Keratinocyte (primary cell): ENCODE data around the gene CBX2. TPM values are rescaled to one million over a fixed set of nuclear protein-coding genes. Genes with fewer than 3 reads are reported as not detected.

Experiments
- DNase-seq: peaks from one replicate; pipeline ENCODE4 v3.0.0-alpha.2; 2011; ENCODE audit warnings: low read depth, missing footprints, low spot score
- FAIRE-seq: peaks from 2 replicates; lab custom pipeline; 2011; peaks lifted over from hg19 to GRCh38; lab: Jason Lieb, UNC
- H2AFZ ChIP-seq: 2 replicates; pipeline ENCODE4 v1.6.0; 2012; ENCODE audit warnings: low read length, control low read depth, inconsistent platforms; ENCODE audit not compliant: control insufficient read depth
- H3K27ac ChIP-seq: 2 replicates; pipeline ENCODE4 v1.5.1; 2011; ENCODE audit warnings: low read length; ENCODE audit not compliant: control insufficient read depth, insufficient read depth
- H3K27me3 ChIP-seq: 3 replicates; pipeline ENCODE4 v1.6.0; 2011; ENCODE audit warnings: low read length; ENCODE audit not compliant: control insufficient read depth, insufficient read depth; ENCODE audit errors: extremely low read depth
- H3K36me3 ChIP-seq, 2 experiments: 2 replicates in 1 of 2; 3 replicates in 1 of 2; pipeline ENCODE4 v1.5.1; 2011; ENCODE audit warnings: low read length in 2 of 2, mild to moderate bottlenecking in 1 of 2; ENCODE audit not compliant: control insufficient read depth in 2 of 2, insufficient read depth in 2 of 2; ENCODE audit errors: extremely low read depth in 1 of 2
- H3K4me1 ChIP-seq: 3 replicates; pipeline ENCODE4 v1.5.1; 2011; ENCODE audit warnings: low read length; ENCODE audit not compliant: control insufficient read depth, insufficient read depth; ENCODE audit errors: extremely low read depth
- H3K4me2 ChIP-seq: 3 replicates; pipeline ENCODE4 v1.6.0; 2011; ENCODE audit warnings: low read depth, low read length; ENCODE audit not compliant: control insufficient read depth, insufficient read depth; ENCODE audit errors: extremely low read depth
- H3K4me3 ChIP-seq, 3 experiments: fragments of 200-600 bp in 1 of 3; sonication (generic) in 1 of 3; 2 replicates in 2 of 3; 3 replicates in 1 of 3; pipeline ENCODE4 v1.5.1; 2011 to 2016; ENCODE audit warnings: low read length in 3 of 3, mild to moderate bottlenecking in 3 of 3, control low read depth in 2 of 3, inconsistent platforms in 1 of 3, low read depth in 1 of 3, mixed read lengths in 1 of 3, mixed run types in 1 of 3, moderate library complexity in 1 of 3; ENCODE audit not compliant: control insufficient read depth in 2 of 3, insufficient read depth in 2 of 3; ENCODE audit errors: extremely low read depth in 1 of 3
- H3K79me2 ChIP-seq: 2 replicates; pipeline ENCODE4 v1.6.0; 2012; ENCODE audit warnings: low read length; ENCODE audit not compliant: control insufficient read depth, insufficient read depth
- H3K9ac ChIP-seq: 3 replicates; pipeline ENCODE4 v1.6.0; 2011; ENCODE audit warnings: low read length; ENCODE audit not compliant: control insufficient read depth, insufficient read depth; ENCODE audit errors: extremely low read depth
- H3K9me1 ChIP-seq: 3 replicates; pipeline ENCODE4 v1.6.0; 2011; ENCODE audit warnings: low read length; ENCODE audit not compliant: control insufficient read depth, insufficient read depth; ENCODE audit errors: extremely low read depth
- H3K9me3 ChIP-seq: 2 replicates; pipeline ENCODE4 v1.5.1; 2012; ENCODE audit warnings: low read depth, low read length; ENCODE audit not compliant: control insufficient read depth
- H4K20me1 ChIP-seq: 3 replicates; pipeline ENCODE4 v1.6.0; 2011; ENCODE audit warnings: low read length; ENCODE audit not compliant: control insufficient read depth, insufficient read depth; ENCODE audit errors: extremely low read depth
- EZH2 ChIP-seq: IDR thresholded peaks from one replicate; pipeline ENCODE4 v1.6.1; 2012; ENCODE audit warnings: inconsistent platforms, mild to moderate bottlenecking, low read length, moderate library complexity
- dilution Hi-C: fragments of 300-500 bp; cut with MboI; formaldehyde crosslinking; loops from one replicate; pipeline ENCODE4 v1.7.0; 2020; ENCODE audit warnings: low sequenced_read_pairs; ENCODE audit not compliant: extremely low pct_ligation_motif_present
- polyA plus RNA-seq, 5 experiments: library from polyadenylated mRNA; depleted of rRNA in 3 of 5; stranded (reverse) in 3 of 5; stranded (forward) in 1 of 5; unstranded in 1 of 5; fragments of >200 nt; gene quantifications; 1 replicate in 1 of 5; 2 replicates in 3 of 5; 3 replicates in 1 of 5; pipeline versions ENCODE4 v1.2.1 to v1.2.3, GENCODE V29; 2011 to 2012; ENCODE audit warnings: missing spikeins in 2 of 5, low read depth in 1 of 5, low replicate concordance in 1 of 5
- TF ChIP-seq, protein P1 (sequence below), 3 experiments: IDR thresholded peaks in 1 of 3; conservative IDR thresholded peaks in 1 of 3; optimal IDR thresholded peaks in 1 of 3; 2 replicates in 2 of 3; 3 replicates in 1 of 3; pipeline versions ENCODE3 to v1.5.1; 2011; ENCODE audit warnings: low read length in 3 of 3, mild to moderate bottlenecking in 3 of 3, moderate library complexity in 2 of 3, control low read depth in 1 of 3, inconsistent platforms in 1 of 3; ENCODE audit not compliant: insufficient read depth in 2 of 3; ENCODE audit errors: extremely low read depth in 1 of 3

The CBX2 gene
- polyA plus RNA-seq, 1 donor (not counting 4 experiments of a cell fraction or from before 2014, with no cell fraction given): 1.7 TPM

DNA sequence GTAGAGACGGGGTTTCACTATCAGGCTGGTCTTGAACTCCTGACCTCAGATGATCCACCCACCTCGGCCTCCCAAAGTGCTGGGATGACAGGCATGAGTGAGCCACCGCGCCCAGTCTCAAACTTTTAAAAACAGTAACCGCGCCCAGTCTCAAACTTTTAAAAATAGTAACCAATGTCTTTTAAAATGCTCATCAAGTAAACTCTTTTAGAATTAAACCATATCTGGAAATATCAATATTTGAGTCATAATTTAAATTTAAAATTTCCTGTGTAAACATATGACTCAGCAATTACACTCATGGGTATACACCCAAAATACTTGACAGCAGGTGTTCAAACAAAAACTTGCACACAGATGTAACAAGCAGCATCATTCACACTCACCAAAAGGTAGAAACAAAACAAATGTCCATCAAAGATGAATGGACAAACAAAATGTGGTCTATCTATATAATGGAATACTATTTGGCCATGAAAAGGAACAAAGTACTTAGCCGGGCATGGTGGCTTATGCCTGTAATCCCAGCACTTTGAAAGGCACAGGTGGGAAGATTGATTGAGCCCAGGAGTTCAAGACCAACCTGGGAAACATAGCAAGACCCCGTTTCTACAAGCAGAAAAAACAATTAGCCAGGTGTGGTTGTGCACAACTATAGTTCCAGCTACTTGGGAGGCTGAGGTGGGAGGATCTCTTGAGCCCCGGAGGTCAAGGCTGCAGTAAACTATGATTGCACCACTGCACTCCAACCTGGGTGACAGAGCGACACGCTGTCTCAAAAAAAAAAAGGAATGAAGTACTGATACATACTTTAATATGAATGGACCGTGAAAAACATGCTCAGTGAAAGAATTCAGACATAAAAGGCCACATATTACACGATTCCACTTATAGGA, 27.1 kb upstream of the CBX2 start:
- Histone ChIP-seq H3K9me1 (no peaks in the 10 kb centered on the region), H3K27ac (no peak overlapping the region), H3K4me2 (no peak overlapping the region), H3K4me1 (no peaks in the 10 kb centered on the region), H2AFZ (no peak overlapping the region), H3K4me3 (no peak overlapping the region), H3K27me3 (peaks cover 49% of the 10 kb centered on the region), H3K9me3 (no peaks in the 10 kb centered on the region), H3K36me3 (no peaks in the 10 kb centered on the region), H3K79me2 (no peaks in the 10 kb centered on the region), H4K20me1 (no peaks in the 10 kb centered on the region), H3K9ac (no peak overlapping the region)
- DNase-seq (no peak), FAIRE-seq (no peak)
- dilution Hi-C loops: no loop called here
- no peak for TF ChIP-seq EZH2
- TF ChIP-seq, protein P1, sequence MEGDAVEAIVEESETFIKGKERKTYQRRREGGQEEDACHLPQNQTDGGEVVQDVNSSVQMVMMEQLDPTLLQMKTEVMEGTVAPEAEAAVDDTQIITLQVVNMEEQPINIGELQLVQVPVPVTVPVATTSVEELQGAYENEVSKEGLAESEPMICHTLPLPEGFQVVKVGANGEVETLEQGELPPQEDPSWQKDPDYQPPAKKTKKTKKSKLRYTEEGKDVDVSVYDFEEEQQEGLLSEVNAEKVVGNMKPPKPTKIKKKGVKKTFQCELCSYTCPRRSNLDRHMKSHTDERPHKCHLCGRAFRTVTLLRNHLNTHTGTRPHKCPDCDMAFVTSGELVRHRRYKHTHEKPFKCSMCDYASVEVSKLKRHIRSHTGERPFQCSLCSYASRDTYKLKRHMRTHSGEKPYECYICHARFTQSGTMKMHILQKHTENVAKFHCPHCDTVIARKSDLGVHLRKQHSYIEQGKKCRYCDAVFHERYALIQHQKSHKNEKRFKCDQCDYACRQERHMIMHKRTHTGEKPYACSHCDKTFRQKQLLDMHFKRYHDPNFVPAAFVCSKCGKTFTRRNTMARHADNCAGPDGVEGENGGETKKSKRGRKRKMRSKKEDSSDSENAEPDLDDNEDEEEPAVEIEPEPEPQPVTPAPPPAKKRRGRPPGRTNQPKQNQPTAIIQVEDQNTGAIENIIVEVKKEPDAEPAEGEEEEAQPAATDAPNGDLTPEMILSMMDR (optimal IDR thresholded peaks at IDR 0.05 in 1 of 3, IDR thresholded peaks at IDR 0.05 in 1 of 3, conservative IDR thresholded peaks at IDR 0.05 in 1 of 3; ENCODE audit: extremely low read depth in 1 of 3, insufficient read depth in 2 of 3, low read length in 3 of 3): no peak

DNA sequence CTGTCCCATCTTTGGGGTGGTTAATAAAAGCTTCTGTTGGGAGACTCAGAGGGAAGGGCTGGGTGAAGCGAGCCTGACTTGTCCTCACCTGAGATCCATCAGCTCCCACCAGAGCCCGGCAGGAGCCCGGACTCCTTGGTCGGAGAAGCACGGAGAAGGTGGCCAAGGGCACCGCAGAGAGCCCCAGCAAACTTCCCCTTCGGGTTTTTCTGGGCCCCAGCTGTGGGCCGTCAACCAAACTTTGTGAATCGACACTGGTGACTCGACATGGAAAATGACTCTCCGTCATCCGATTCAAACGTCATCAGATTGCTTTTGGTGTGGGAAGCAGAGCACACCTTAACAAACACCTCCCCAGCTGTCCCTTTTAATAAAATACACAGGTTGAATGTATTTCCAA, 25.8 kb upstream of the CBX2 start:
- H3K36me3 ChIP-seq: no peaks in the 10 kb centered on the region
- no peaks in the 10 kb centered on the region for H4K20me1 ChIP-seq
- no peak overlapping the region for H3K27ac ChIP-seq
- dilution Hi-C loops: no loop called here
- peaks cover 38% of the 10 kb centered on the region for H3K27me3 ChIP-seq
- no peak overlapping the region for H3K9ac ChIP-seq
- H3K4me3 ChIP-seq: no peak overlapping the region
- no peaks in the 10 kb centered on the region for H3K9me3 ChIP-seq
- no peak overlapping the region for H2AFZ ChIP-seq
- H3K79me2 ChIP-seq: no peaks in the 10 kb centered on the region
- FAIRE-seq: no peak
- H3K9me1 ChIP-seq: no peaks in the 10 kb centered on the region
- H3K4me1 ChIP-seq: no peaks in the 10 kb centered on the region
- no peak for TF ChIP-seq EZH2
- TF ChIP-seq, protein P1 (optimal IDR thresholded peaks at IDR 0.05 in 1 of 3, IDR thresholded peaks at IDR 0.05 in 1 of 3, conservative IDR thresholded peaks at IDR 0.05 in 1 of 3; ENCODE audit: extremely low read depth in 1 of 3, insufficient read depth in 2 of 3, low read length in 3 of 3): no peak
- no peak overlapping the region for H3K4me2 ChIP-seq
- DNase-seq: no peak
